HepG2 (cell line): ENCODE results near the gene CD70. TPM values are rescaled to one million over a fixed set of nuclear protein-coding genes. Genes with fewer than 3 reads are reported as not detected.

Experiments used
- ATAC-seq: fragments of 200-7000 bp; cut with Tn5 transposase; 3 replicates; pipeline ENCODE4 v1.9.1; 2020; ENCODE audit warnings: mild to moderate bottlenecking, moderate library complexity
- BruUV-seq: library from RNA; stranded (reverse); fragments of 400-500 nt; replicated peaks from 2 replicates; lab custom pipeline; 2021; lab: Mats Ljungman, UMichigan
- CTCF ChIA-PET: fragments of 300-600 bp; formaldehyde crosslinking; extraction: SDS; loops from one replicate; lab custom pipeline; 2021; ENCODE audit warnings: low total read pairs, inconsistent platforms, low intra/inter-chr PET ratio; lab: Yijun Ruan, JAX
- POLR2A ChIA-PET: fragments of 350-600 bp; sonication (Branson Sonifier 250); formaldehyde crosslinking; loops from one replicate; lab custom pipeline; 2020; ENCODE audit warnings: antibody characterized with exemption, inconsistent platforms; lab: Yijun Ruan, JAX
- DNase-seq: peaks from one replicate; pipeline ENCODE4 v3.0.0-alpha.2; 2015; ENCODE audit warnings: low spot score
- FAIRE-seq: peaks from 3 replicates; lab custom pipeline; 2011; peaks lifted over from hg19 to GRCh38; lab: Jason Lieb, UNC
- H2AFZ ChIP-seq: one replicate; pipeline ENCODE4 v1.6.1; 2011; ENCODE audit warnings: low read length, inconsistent platforms
- H3K27ac ChIP-seq: fragments of 300-600 bp; 3 replicates; pipeline ENCODE4 v1.8.0; 2011; ENCODE audit warnings: mixed run types, mild to moderate bottlenecking, mixed read lengths, low read length, inconsistent platforms; ENCODE audit not compliant: insufficient read depth; ENCODE audit errors: extremely low read length
- H3K27me3 ChIP-seq, 2 experiments: fragments of 200-600 bp in 1 of 2; 2 replicates in 1 of 2; 3 replicates in 1 of 2; pipeline versions ENCODE4 v1.6.0 to v1.8.0; 2011; ENCODE audit warnings: low read length in 2 of 2, mild to moderate bottlenecking in 2 of 2, moderate library complexity in 2 of 2, inconsistent platforms in 1 of 2; ENCODE audit not compliant: insufficient read depth in 2 of 2, control insufficient read depth in 1 of 2
- H3K36me3 ChIP-seq, 2 experiments: fragments of 200-600 bp in 1 of 2; replicated peaks in 1 of 2; 2 replicates in 1 of 2; 3 replicates in 1 of 2; pipeline versions ENCODE4 v1.5.1 to v1.8.0; 2011; ENCODE audit warnings: low read length in 2 of 2, inconsistent platforms in 1 of 2; ENCODE audit not compliant: insufficient read depth in 2 of 2, control insufficient read depth in 1 of 2
- H3K4me1 ChIP-seq: 2 replicates; pipeline ENCODE4 v1.5.1; 2012; ENCODE audit warnings: low read length, inconsistent platforms; ENCODE audit not compliant: insufficient read depth
- H3K4me2 ChIP-seq: 2 replicates; pipeline ENCODE4 v1.6.0; 2011; ENCODE audit warnings: low read depth, low read length, inconsistent platforms
- H3K4me3 ChIP-seq, 3 experiments: fragments of 200-600 bp in 1 of 3; sonication (generic), shearing (Covaris generic) in 1 of 3; replicated peaks in 1 of 3; 2 replicates each; pipeline ENCODE4 v1.5.1; 2011 to 2016; ENCODE audit warnings: low read length in 3 of 3, inconsistent platforms in 2 of 3, low read depth in 2 of 3, mild to moderate bottlenecking in 2 of 3, control low read depth in 1 of 3, mixed read lengths in 1 of 3; ENCODE audit not compliant: insufficient read depth in 1 of 3
- H3K79me2 ChIP-seq: one replicate; pipeline ENCODE4 v1.6.1; 2011; ENCODE audit warnings: low read length, inconsistent platforms; ENCODE audit not compliant: insufficient read depth
- H3K9ac ChIP-seq: 2 replicates; pipeline ENCODE4 v1.6.0; 2011; ENCODE audit warnings: mild to moderate bottlenecking, low read depth, low read length, inconsistent platforms; ENCODE audit not compliant: insufficient read depth
- H3K9me3 ChIP-seq: 2 replicates; pipeline ENCODE4 v1.5.1; 2012; ENCODE audit warnings: mild to moderate bottlenecking, low read length
- H4K20me1 ChIP-seq: 2 replicates; pipeline ENCODE4 v1.6.0; 2011; ENCODE audit warnings: inconsistent platforms, mild to moderate bottlenecking, low read length, moderate library complexity; ENCODE audit not compliant: insufficient read depth
- GTF2F1 ChIP-seq: fragments of 150-350 bp; IDR thresholded peaks from 2 replicates; pipeline ENCODE4 v1.6.1; 2014; ENCODE audit warnings: low read length
- NFE2L1 ChIP-seq: sonication (generic); formaldehyde crosslinking; IDR thresholded peaks from 2 replicates; pipeline ENCODE4 v1.4.0; 2020; ENCODE audit warnings: missing genetic modification reagents, mild to moderate bottlenecking, borderline replicate concordance
- RERE ChIP-seq: IDR thresholded peaks from 2 replicates; pipeline ENCODE4 v1.6.1; 2016; ENCODE audit warnings: low read depth, missing genetic modification reagents, missing compliant biosample characterization
- SUZ12 ChIP-seq: fragments of 150-350 bp; IDR thresholded peaks from 2 replicates; pipeline ENCODE4 v1.6.1; 2014; ENCODE audit warnings: low read depth, low read length
- ZKSCAN8 ChIP-seq: IDR thresholded peaks from 2 replicates; pipeline ENCODE4 v1.6.1; 2016; ENCODE audit warnings: borderline replicate concordance, missing genetic modification reagents, missing compliant biosample characterization
- ZNF264 ChIP-seq: sonication (generic); formaldehyde crosslinking; IDR thresholded peaks from 2 replicates; pipeline ENCODE4 v1.4.0; 2020; ENCODE audit warnings: missing genetic modification reagents
- ZNF891 ChIP-seq: sonication (generic); formaldehyde crosslinking; IDR thresholded peaks from 2 replicates; pipeline ENCODE4 v1.5.0; 2020; ENCODE audit warnings: mild to moderate bottlenecking, missing genetic modification reagents
- ZUFSP ChIP-seq: sonication (generic); formaldehyde crosslinking; IDR thresholded peaks from 2 replicates; pipeline ENCODE4 v1.9.0; 2021; ENCODE audit warnings: missing genetic modification reagents, mild to moderate bottlenecking, borderline replicate concordance
- WGBS: methylation state at CpG from one replicate; pipeline ENCODE4 v1.1.6; 2017; ENCODE audit warnings: low lambda C conversion rate; 5-methylcytosine and 5-hydroxymethylcytosine counted together
- in situ Hi-C: cut with HindIII; loops from 2 replicates; pipeline ENCODE4 v1.10.0; 2017; ENCODE audit warnings: low pct_unique_long_range_greater_than_20kb; ENCODE audit not compliant: extremely low pct_ligation_motif_present
- intact Hi-C: fragments of 100-400 bp; cut with micrococcal nuclease; formaldehyde crosslinking; loops from one replicate; pipeline ENCODE4 v1.10.0; 2022; ENCODE audit not compliant: unreplicated experiment
- polyA plus RNA-seq, 8 experiments: library from polyadenylated mRNA; depleted of rRNA in 3 of 8; stranded (reverse) in 7 of 8; unstranded in 1 of 8; fragments of >200 nt; fragmentation: Illumina TruSeq in 4 of 8; extraction: Trizol in 4 of 8; gene quantifications; 2 replicates each; pipeline versions ENCODE4 v1.2.1 to v1.2.3, GENCODE V29; 2011 to 2016; ENCODE audit warnings: low read depth in 4 of 8, missing spikeins in 1 of 8, mixed read lengths in 1 of 8; ENCODE audit not compliant: insufficient read depth in 1 of 8
- total RNA-seq, 5 experiments: library from RNA; depleted of rRNA; stranded (reverse); fragments of >200 nt; fragmentation: Illumina TruSeq; extraction: Trizol; gene quantifications; 2 replicates each; pipeline ENCODE4 v1.2.3, GENCODE V29; 2016; ENCODE audit warnings: low read depth in 1 of 5

The CD70 gene
- total and polyA plus RNA-seq, 2 of the 13 experiments (the other 11 are each of a cell fraction or from before 2014, with no cell fraction given), result 0.13 TPM; not detected in 1

GRCh38 chr19:6589711-6590257, 1.2 kb downstream of the CD70 start:
- Histone ChIP-seq H3K27ac (no peak overlapping the region), H3K79me2 (no peaks in the 10 kb centered on the region), H3K27me3 (peaks cover 3 to 54% of the 10 kb centered on the region in 2 experiments; a peak in 3 of 5 replicates), H3K9ac (no peak overlapping the region), H2AFZ (no peak overlapping the region), H3K4me3 (no peak overlapping the region), H3K4me1 (peaks cover 7% of the 10 kb centered on the region), H3K4me2 (no peak overlapping the region), H4K20me1 (no peaks in the 10 kb centered on the region), H3K9me3 (no peaks in the 10 kb centered on the region), H3K36me3 (no peaks in the 10 kb centered on the region)
- DNase-seq, result no peak
- 15% methylated on average over 16 of the region's 16 CpGs for WGBS
- no TSS peak for BruUV-seq
- in situ Hi-C loops (no loop called here), intact Hi-C loops (no loop called here)
- no peak for FAIRE-seq
- CTCF ChIA-PET, result no interaction called here
- no peak for ATAC-seq
- POLR2A ChIA-PET, result no interaction called here
- TF ChIP-seq GTF2F1 (no peak), NFE2L1 (CRISPR knock-in tag) (no peak), SUZ12 (no peak), ZUFSP (no peak)

- TF ChIP-seq ZKSCAN8 (CRISPR knock-in tag), result no peak
- TF ChIP-seq ZNF264 (CRISPR knock-in tag), result no peak
- TF ChIP-seq RERE (CRISPR knock-in tag), result no peak
- no peak for TF ChIP-seq ZNF891 (CRISPR knock-in tag)
Measured at GRCh38 chr19:6588508-6589345, 2.2 kb downstream of the CD70 start.

More at GRCh38 chr19:6588508-6589345, 2.2 kb downstream of the CD70 start:
- H3K27me3 ChIP-seq, result peaks cover 3 to 54% of the 10 kb centered on the region in 2 experiments; a peak in 3 of 5 replicates
- H3K36me3 ChIP-seq, result no peaks in the 10 kb centered on the region
- FAIRE-seq (no peak), ATAC-seq (no peak), DNase-seq (no peak)
- no peak overlapping the region for H3K4me2 ChIP-seq
- no TSS peak for BruUV-seq
- ChIA-PET POLR2A (no interaction called here), CTCF (no interaction called here)
- no peaks in the 10 kb centered on the region for H3K79me2 ChIP-seq
- H3K27ac ChIP-seq, result no peak overlapping the region
- H4K20me1 ChIP-seq, result no peaks in the 10 kb centered on the region
- H2AFZ ChIP-seq, result no peak overlapping the region
- H3K4me3 ChIP-seq, result no peak overlapping the region
- no peaks in the 10 kb centered on the region for H3K9me3 ChIP-seq
- intact Hi-C loops, result no loop called here
- in situ Hi-C loops, result no loop called here
- H3K9ac ChIP-seq, result no peak overlapping the region
- peaks cover 7% of the 10 kb centered on the region for H3K4me1 ChIP-seq
- WGBS, result 24% methylated on average over 20 of the region's 20 CpGs
